ENCODE results near the gene ZNF236.

- TF ChIP-seq FOSL1 (CRISPR knock-in tag; IDR thresholded peaks at IDR 0.05; ENCODE audit: borderline replicate concordance) (no peak), ZNF781 (CRISPR knock-in tag; IDR thresholded peaks at IDR 0.05; ENCODE audit: borderline replicate concordance, not compliant biosample characterization) (no peak), ZKSCAN1 (IDR thresholded peaks at IDR 0.05; ENCODE audit: low read length) (no peak), MXI1 (IDR thresholded peaks at IDR 0.05; ENCODE audit: borderline replicate concordance, low read depth, low read length) (no peak), ARID5B (CRISPR knock-in tag; IDR thresholded peaks at IDR 0.05) (no peak), KAT8 (CRISPR knock-in tag; IDR thresholded peaks at IDR 0.05) (no peak), SMC3 (IDR thresholded peaks at IDR 0.05; ENCODE audit: low read length) (no peak), MXD3 (CRISPR knock-in tag; IDR thresholded peaks at IDR 0.05) (no peak), CTCF (CRISPR knock-in tag; IDR thresholded peaks at IDR 0.05) (no peak), ZNF24 (IDR thresholded peaks at IDR 0.05) (no peak), ATF3 (CRISPR knock-in tag; IDR thresholded peaks at IDR 0.05) (no peak), FOXO4 (CRISPR knock-in tag; conservative IDR thresholded peaks at IDR 0.05) (no peak), SMAD9 (CRISPR knock-in tag; IDR thresholded peaks at IDR 0.05) (no peak), IRF1 (CRISPR knock-in tag; IDR thresholded peaks at IDR 0.05; ENCODE audit: low read depth) (no peak)
Measured at GRCh38 chr18:76914314-76914713, 92.0 kb downstream of the ZNF236 start.
